ENCODE measurements around the gene ACOT7.
A peak's percentile ranks its signal among the peaks of the same experiment; 100 is the strongest.
"Not testable (repeated sequence)": the region's sequence is repeated elsewhere in the genome, so short reads cannot be mapped to it uniquely, and the experiment has no call there.

Gene ACOT7

GRCh38 chr1:6363085-6363884, 30.3 kb downstream of the ACOT7 start:
- peak in 1 of 2 experiments; percentile 39 for DNase-seq (ENCODE audit: low read depth in 1 of 2, low spot score in 1 of 2)
- H3K27ac ChIP-seq (replicated peaks); H3K4me3 ChIP-seq (replicated peaks; ENCODE audit: insufficient read depth, low read length); H3K27me3 ChIP-seq (ENCODE audit: insufficient read depth, poor library complexity, severe bottlenecking): not testable (repeated sequence)
- peak; percentile 19 for TF ChIP-seq CTCF (IDR thresholded peaks at IDR 0.05; ENCODE audit: insufficient read depth, low read length)

- no peak overlapping the region for H3K4me3 ChIP-seq (replicated peaks; ENCODE audit: insufficient read depth, low read length)
- TF ChIP-seq REST (IDR thresholded peaks at IDR 0.05; ENCODE audit: insufficient replicate concordance, low read depth) (no peak), GABPA (IDR thresholded peaks at IDR 0.05; ENCODE audit: low read depth) (no peak), SPI1 (IDR thresholded peaks at IDR 0.05; ENCODE audit: borderline replicate concordance, low read depth) (no peak), CTCF (IDR thresholded peaks at IDR 0.05; ENCODE audit: insufficient read depth, low read length) (no peak), POLR2AphosphoS5 (IDR thresholded peaks at IDR 0.05; ENCODE audit: low read depth) (no peak)
- H3K27me3 ChIP-seq (ENCODE audit: insufficient read depth, poor library complexity, severe bottlenecking), result no peaks in the 10 kb centered on the region
- no peak for DNase-seq (ENCODE audit: low read depth in 1 of 2, low spot score in 1 of 2)
- H3K27ac ChIP-seq (replicated peaks), result no peak overlapping the region
Measured at GRCh38 chr1:6361124-6361775, 32.3 kb downstream of the ACOT7 start.

GRCh38 chr1:6360517-6361070, 33.0 kb downstream of the ACOT7 start:
- H3K27me3 ChIP-seq (ENCODE audit: insufficient read depth, poor library complexity, severe bottlenecking), result no peaks in the 10 kb centered on the region
- H3K4me3 ChIP-seq (replicated peaks; ENCODE audit: insufficient read depth, low read length), result no peak overlapping the region
- DNase-seq (ENCODE audit: low read depth in 1 of 2, low spot score in 1 of 2), result peak in 1 of 2 experiments; percentile 16
- no peak for TF ChIP-seq GABPA (IDR thresholded peaks at IDR 0.05; ENCODE audit: low read depth)
- no peak for TF ChIP-seq REST (IDR thresholded peaks at IDR 0.05; ENCODE audit: insufficient replicate concordance, low read depth)
- TF ChIP-seq POLR2AphosphoS5 (IDR thresholded peaks at IDR 0.05; ENCODE audit: low read depth), result peak; percentile 71
- no peak for TF ChIP-seq CTCF (IDR thresholded peaks at IDR 0.05; ENCODE audit: insufficient read depth, low read length)
- TF ChIP-seq SPI1 (IDR thresholded peaks at IDR 0.05; ENCODE audit: borderline replicate concordance, low read depth), result no peak
- no peak overlapping the region for H3K27ac ChIP-seq (replicated peaks)

Measured in HL-60 (cell line).